Calu3 (cell line): Measurements from ENCODE around the gene CELSR2. TPM values are rescaled to one million over a fixed set of nuclear protein-coding genes. Genes with fewer than 3 reads are reported as not detected.

Source experiments
- BruUV-seq: library from RNA; stranded (reverse); fragments of 400-500 nt; replicated peaks from 2 replicates; lab custom pipeline; 2021; lab: Mats Ljungman, UMichigan
- CTCF ChIA-PET: fragments of 300-600 bp; sonication (Branson Sonifier 250); formaldehyde crosslinking; loops from one replicate; lab custom pipeline; 2022; ENCODE audit warnings: antibody characterized with exemption; lab: Charles Lee
- DNase-seq: peaks from one replicate; pipeline ENCODE4 v3.0.0; 2022
- H3K27ac Mint-ChIP-seq: one replicate; pipeline ENCODE4 v1.8.0; 2022; ENCODE audit warnings: mixed read lengths; ENCODE audit not compliant: unreplicated experiment
- H3K27me3 Mint-ChIP-seq: one replicate; pipeline ENCODE4 v1.8.0; 2022; ENCODE audit warnings: mixed read lengths; ENCODE audit not compliant: unreplicated experiment
- H3K36me3 Mint-ChIP-seq: one replicate; pipeline ENCODE4 v1.8.0; 2022; ENCODE audit warnings: mild to moderate bottlenecking, moderate library complexity, mixed read lengths; ENCODE audit not compliant: insufficient read depth, unreplicated experiment
- H3K4me1 Mint-ChIP-seq: one replicate; pipeline ENCODE4 v1.8.0; 2022; ENCODE audit warnings: mild to moderate bottlenecking, low read depth, mixed read lengths; ENCODE audit not compliant: unreplicated experiment
- H3K4me3 Mint-ChIP-seq: one replicate; pipeline ENCODE4 v1.8.0; 2022; ENCODE audit warnings: mild to moderate bottlenecking, low read depth, moderate library complexity, mixed read lengths; ENCODE audit not compliant: unreplicated experiment
- H3K9me3 Mint-ChIP-seq: one replicate; pipeline ENCODE4 v1.8.0; 2022; ENCODE audit warnings: low read depth, mixed read lengths; ENCODE audit not compliant: unreplicated experiment
- CTCF ChIP-seq: fragments of 200-600 bp; IDR thresholded peaks from one replicate; pipeline ENCODE4 v1.8.0; 2022; ENCODE audit warnings: antibody characterized with exemption; ENCODE audit not compliant: unreplicated experiment
- intact Hi-C: fragments of 100-400 bp; cut with micrococcal nuclease; formaldehyde crosslinking; loops from one replicate; pipeline ENCODE4 v1.10.0; 2022; ENCODE audit not compliant: unreplicated experiment
- total RNA-seq: library from RNA; stranded (reverse); gene quantifications from 2 replicates; pipeline ENCODE4 v1.2.3, GENCODE V29; 2022

CELSR2 gene
- total RNA-seq, 1 experiment from 2014 or later: 5.3 TPM

- no peaks in the 10 kb centered on the region for H3K9me3 Mint-ChIP-seq
- no TSS peak for BruUV-seq
- H3K27ac Mint-ChIP-seq: no peak overlapping the region
- DNase-seq: no peak
- no peak overlapping the region for H3K4me3 Mint-ChIP-seq
- H3K27me3 Mint-ChIP-seq: no peaks in the 10 kb centered on the region
- CTCF ChIA-PET: interaction anchor here (0.7 to 0.9 kb wide), 2 partner anchors 57 to 72 kb away, joined by 3 to 7 read pairs; no protein-coding TSS in a partner anchor
- intact Hi-C loops: no loop called here
- peaks cover 14% of the 10 kb centered on the region for H3K4me1 Mint-ChIP-seq
- no peak for TF ChIP-seq CTCF
- H3K36me3 Mint-ChIP-seq: peaks cover 5% of the 10 kb centered on the region
Observed at GRCh38 chr1:109257682-109258421, 8.5 kb downstream of the CELSR2 start.

DNA sequence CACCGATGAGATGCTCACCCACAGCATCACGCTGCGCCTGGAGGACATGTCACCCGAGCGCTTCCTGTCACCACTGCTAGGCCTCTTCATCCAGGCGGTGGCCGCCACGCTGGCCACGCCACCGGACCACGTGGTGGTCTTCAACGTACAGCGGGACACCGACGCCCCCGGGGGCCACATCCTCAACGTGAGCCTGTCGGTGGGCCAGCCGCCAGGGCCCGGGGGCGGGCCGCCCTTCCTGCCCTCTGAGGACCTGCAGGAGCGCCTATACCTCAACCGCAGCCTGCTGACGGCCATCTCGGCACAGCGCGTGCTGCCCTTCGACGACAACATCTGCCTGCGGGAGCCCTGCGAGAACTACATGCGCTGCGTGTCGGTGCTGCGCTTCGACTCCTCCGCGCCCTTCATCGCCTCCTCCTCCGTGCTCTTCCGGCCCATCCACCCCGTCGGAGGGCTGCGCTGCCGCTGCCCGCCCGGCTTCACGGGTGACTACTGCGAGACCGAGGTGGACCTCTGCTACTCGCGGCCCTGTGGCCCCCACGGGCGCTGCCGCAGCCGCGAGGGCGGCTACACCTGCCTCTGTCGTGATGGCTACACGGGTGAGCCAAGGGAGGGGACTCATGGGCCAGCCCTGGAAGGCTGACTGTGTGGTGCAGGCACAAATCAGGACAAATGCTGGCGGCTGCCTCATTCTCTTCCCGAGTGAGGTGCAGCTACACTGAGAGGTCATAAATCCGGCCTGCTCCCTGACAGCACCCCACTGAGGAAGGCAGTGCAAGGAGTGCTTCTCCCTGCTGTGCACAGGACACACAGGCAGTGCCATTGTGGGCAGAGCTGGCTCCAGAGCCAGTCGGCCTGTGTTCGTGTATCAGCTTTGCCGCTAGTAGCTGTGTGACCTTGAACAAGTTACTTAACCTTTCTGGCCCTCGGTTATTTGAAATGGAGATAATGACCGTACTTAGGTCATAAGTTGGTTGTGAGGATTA is 9.4 kb downstream of the CELSR2 start:
- no peak overlapping the region for H3K27ac Mint-ChIP-seq
- H3K4me3 Mint-ChIP-seq: no peak overlapping the region
- no peak for TF ChIP-seq CTCF
- peaks cover 5% of the 10 kb centered on the region for H3K36me3 Mint-ChIP-seq
- BruUV-seq: no TSS peak
- no peak for DNase-seq
- CTCF ChIA-PET: no interaction called here
- H3K9me3 Mint-ChIP-seq: no peaks in the 10 kb centered on the region
- intact Hi-C loops: no loop called here
- no peaks in the 10 kb centered on the region for H3K27me3 Mint-ChIP-seq
- peaks cover 17% of the 10 kb centered on the region for H3K4me1 Mint-ChIP-seq

DNA sequence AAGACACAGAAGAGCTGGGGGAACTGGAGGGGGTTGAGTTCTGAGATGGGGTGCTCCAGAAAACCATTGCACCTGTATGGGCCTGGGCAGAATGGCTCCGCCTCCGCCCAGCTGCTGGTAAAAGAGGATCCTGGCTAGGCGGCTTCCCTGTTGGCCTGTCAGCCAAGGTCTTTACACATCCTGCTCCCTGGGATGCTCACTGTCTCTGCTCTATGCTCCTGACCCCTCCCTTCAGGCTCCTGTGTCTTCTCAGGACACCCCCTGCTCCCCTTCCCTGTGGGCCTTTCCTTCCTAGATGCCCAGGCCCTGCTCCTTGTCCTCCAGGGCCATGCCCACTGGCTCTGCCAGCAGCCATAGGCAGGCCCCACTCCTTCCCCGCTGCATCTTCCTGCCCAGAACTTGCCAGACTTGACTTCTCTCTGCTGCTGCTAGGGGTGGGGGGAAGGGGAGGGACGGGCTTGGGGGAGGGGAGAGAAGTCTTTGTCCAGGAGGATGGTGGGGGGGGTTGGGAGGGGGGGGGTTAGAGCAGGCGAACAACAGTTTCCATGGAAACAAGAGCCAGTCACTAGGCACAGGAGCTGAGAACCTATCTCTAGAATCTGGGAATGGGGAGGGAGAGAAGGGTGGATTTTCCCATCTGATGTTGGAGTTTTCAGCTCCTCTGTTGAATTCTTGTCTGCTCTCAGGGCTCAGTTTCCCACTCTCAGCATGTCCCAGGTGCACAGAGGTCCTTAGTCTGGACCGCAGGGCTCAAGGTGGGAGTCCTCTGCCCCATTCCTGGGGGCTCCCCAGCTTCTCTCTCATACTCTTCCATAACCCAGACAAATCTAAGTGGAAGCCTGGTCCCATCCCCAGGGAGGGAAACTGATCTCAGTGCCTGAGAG is 10.6 kb downstream of the CELSR2 start:
- DNase-seq: no peak
- intact Hi-C loops: no loop called here
- H3K4me3 Mint-ChIP-seq: no peak overlapping the region
- no TSS peak for BruUV-seq
- H3K9me3 Mint-ChIP-seq: no peaks in the 10 kb centered on the region
- CTCF ChIA-PET: no interaction called here
- peaks cover 5% of the 10 kb centered on the region for H3K36me3 Mint-ChIP-seq
- H3K27me3 Mint-ChIP-seq: no peaks in the 10 kb centered on the region
- TF ChIP-seq CTCF: no peak
- peaks cover 19% of the 10 kb centered on the region for H3K4me1 Mint-ChIP-seq
- no peak overlapping the region for H3K27ac Mint-ChIP-seq

- DNase-seq: no peak
- Mint-ChIP-seq H3K4me1 (peaks cover 8% of the 10 kb centered on the region), H3K9me3 (no peaks in the 10 kb centered on the region), H3K27ac (no peak overlapping the region), H3K4me3 (no peak overlapping the region), H3K36me3 (peaks cover 5% of the 10 kb centered on the region), H3K27me3 (no peaks in the 10 kb centered on the region)
- intact Hi-C loops: no loop called here
- CTCF ChIA-PET: no interaction called here
- BruUV-seq: no TSS peak
- TF ChIP-seq CTCF: no peak
Observed at GRCh38 chr1:109261006-109261405, 11.7 kb downstream of the CELSR2 start.
